HL-60 (cell line): ENCODE measurements around the gene PEX13.

Experiments
- DNase-seq, 2 experiments: peaks; one replicate each; pipeline ENCODE4 v3.0.0-alpha.2; 2010 to 2020; ENCODE audit warnings: low read depth in 1 of 2, low spot score in 1 of 2
- H3K27ac ChIP-seq: fragments of 250-450 bp; sonication (Bioruptor Pico); replicated peaks from 2 replicates; pipeline ENCODE4 v1.5.1; 2020; ENCODE audit warnings: mild to moderate bottlenecking, moderate library complexity
- H3K27me3 ChIP-seq: fragments of 250-450 bp; sonication (Bioruptor Pico); 2 replicates; pipeline ENCODE4 v1.5.1; 2021; ENCODE audit warnings: mild to moderate bottlenecking, moderate library complexity; ENCODE audit not compliant: insufficient read depth, poor library complexity, severe bottlenecking
- H3K4me3 ChIP-seq: replicated peaks from 2 replicates; pipeline ENCODE4 v1.5.1; 2011; ENCODE audit warnings: mild to moderate bottlenecking, control low read depth, low read length; ENCODE audit not compliant: insufficient read depth
- GABPA ChIP-seq: IDR thresholded peaks from 2 replicates; pipeline ENCODE4 v1.6.1; 2012; ENCODE audit warnings: low read depth
- POLR2AphosphoS5 ChIP-seq: IDR thresholded peaks from 2 replicates; pipeline ENCODE4 v1.6.1; 2012; ENCODE audit warnings: low read depth
- SPI1 ChIP-seq: IDR thresholded peaks from 2 replicates; pipeline ENCODE4 v1.6.1; 2012; ENCODE audit warnings: low read depth, mild to moderate bottlenecking, borderline replicate concordance
- TF ChIP-seq, protein P1 (sequence below): IDR thresholded peaks from 2 replicates; pipeline ENCODE4 v1.6.1; 2012; ENCODE audit warnings: low read depth; ENCODE audit not compliant: insufficient replicate concordance
- TF ChIP-seq, protein P2 (sequence below): IDR thresholded peaks from one replicate; pipeline ENCODE4 v1.5.1; 2011; ENCODE audit warnings: low read length, control low read depth, inconsistent platforms; ENCODE audit not compliant: insufficient read depth

PEX13 gene

DNA sequence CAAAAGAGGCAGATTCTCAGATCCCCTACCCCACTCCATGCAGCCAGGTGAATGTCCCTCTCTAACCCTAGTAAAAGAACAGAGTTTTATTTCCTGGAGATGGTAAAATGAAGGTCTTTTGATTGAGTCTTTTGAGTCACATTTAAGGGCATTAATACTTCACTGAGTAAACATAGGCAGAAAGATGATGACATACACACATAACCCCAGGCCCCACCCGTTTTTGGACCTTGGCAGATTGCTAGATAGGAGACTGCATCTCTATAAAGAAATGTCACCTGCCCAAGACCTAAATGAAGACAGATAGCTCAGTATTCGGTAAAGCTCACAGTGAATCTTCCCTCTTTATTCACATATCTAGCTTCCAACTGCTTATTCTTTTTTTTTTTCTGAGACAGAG lies 28.3 kb upstream of the PEX13 start:
- no peak for DNase-seq
- TF ChIP-seq GABPA (no peak), SPI1 (no peak), POLR2AphosphoS5 (no peak)
- TF ChIP-seq, protein P1, sequence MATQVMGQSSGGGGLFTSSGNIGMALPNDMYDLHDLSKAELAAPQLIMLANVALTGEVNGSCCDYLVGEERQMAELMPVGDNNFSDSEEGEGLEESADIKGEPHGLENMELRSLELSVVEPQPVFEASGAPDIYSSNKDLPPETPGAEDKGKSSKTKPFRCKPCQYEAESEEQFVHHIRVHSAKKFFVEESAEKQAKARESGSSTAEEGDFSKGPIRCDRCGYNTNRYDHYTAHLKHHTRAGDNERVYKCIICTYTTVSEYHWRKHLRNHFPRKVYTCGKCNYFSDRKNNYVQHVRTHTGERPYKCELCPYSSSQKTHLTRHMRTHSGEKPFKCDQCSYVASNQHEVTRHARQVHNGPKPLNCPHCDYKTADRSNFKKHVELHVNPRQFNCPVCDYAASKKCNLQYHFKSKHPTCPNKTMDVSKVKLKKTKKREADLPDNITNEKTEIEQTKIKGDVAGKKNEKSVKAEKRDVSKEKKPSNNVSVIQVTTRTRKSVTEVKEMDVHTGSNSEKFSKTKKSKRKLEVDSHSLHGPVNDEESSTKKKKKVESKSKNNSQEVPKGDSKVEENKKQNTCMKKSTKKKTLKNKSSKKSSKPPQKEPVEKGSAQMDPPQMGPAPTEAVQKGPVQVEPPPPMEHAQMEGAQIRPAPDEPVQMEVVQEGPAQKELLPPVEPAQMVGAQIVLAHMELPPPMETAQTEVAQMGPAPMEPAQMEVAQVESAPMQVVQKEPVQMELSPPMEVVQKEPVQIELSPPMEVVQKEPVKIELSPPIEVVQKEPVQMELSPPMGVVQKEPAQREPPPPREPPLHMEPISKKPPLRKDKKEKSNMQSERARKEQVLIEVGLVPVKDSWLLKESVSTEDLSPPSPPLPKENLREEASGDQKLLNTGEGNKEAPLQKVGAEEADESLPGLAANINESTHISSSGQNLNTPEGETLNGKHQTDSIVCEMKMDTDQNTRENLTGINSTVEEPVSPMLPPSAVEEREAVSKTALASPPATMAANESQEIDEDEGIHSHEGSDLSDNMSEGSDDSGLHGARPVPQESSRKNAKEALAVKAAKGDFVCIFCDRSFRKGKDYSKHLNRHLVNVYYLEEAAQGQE = no peak
- TF ChIP-seq, protein P2, sequence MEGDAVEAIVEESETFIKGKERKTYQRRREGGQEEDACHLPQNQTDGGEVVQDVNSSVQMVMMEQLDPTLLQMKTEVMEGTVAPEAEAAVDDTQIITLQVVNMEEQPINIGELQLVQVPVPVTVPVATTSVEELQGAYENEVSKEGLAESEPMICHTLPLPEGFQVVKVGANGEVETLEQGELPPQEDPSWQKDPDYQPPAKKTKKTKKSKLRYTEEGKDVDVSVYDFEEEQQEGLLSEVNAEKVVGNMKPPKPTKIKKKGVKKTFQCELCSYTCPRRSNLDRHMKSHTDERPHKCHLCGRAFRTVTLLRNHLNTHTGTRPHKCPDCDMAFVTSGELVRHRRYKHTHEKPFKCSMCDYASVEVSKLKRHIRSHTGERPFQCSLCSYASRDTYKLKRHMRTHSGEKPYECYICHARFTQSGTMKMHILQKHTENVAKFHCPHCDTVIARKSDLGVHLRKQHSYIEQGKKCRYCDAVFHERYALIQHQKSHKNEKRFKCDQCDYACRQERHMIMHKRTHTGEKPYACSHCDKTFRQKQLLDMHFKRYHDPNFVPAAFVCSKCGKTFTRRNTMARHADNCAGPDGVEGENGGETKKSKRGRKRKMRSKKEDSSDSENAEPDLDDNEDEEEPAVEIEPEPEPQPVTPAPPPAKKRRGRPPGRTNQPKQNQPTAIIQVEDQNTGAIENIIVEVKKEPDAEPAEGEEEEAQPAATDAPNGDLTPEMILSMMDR = no peak

DNA sequence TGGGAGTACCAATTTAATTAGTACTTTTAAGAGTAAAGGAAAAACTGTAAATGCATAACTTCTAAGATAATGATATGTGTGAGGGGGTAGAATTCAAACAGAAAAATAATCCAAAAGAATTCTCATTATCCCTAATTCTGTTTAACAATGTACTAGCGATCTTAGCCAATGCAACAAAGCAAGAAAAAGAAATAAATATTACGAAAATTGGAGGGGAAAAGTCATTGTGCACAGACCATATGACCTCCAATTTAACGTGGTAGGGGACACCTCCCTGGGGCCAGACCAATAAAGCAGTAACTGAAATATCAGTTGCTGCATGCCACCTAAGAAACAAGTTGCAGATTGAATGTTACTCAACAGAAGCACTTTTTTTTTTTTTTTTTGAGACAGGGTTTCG lies 25.9 kb upstream of the PEX13 start:
- DNase-seq = no peak
- no peaks in the 10 kb centered on the region for H3K27me3 ChIP-seq
- no peak overlapping the region for H3K27ac ChIP-seq
- no peak overlapping the region for H3K4me3 ChIP-seq
- TF ChIP-seq, protein P2 = no peak

More for the DNA sequence above, 28.3 kb upstream of the PEX13 start:
- Histone ChIP-seq H3K27me3 (no peaks in the 10 kb centered on the region), H3K27ac (no peak overlapping the region), H3K4me3 (no peak overlapping the region)

DNA sequence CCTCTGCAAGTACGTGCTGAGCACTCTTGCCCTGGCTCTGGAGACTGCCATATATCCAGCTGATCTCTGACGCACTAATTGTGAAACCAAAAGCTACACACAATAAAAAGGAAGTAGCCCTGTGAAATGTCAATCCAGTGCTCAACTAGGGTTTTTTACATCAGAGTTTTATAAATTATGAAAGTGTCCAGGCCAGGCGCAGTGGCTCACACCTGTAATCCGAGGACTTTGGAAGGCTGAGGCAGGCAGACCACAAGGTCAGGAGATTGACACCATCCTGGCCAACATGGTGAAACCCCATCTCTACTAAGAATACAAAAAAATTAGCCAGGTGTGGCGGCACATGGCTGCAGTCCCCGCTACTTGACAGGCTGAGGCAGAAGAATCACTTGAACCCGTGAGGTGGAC lies 24.5 kb upstream of the PEX13 start:
- DNase-seq = peak; percentile 82 to 90
- peak; percentile 58; the same call in 1 of the 2 replicates for TF ChIP-seq SPI1
- TF ChIP-seq, protein P1 = no peak
- TF ChIP-seq, protein P2 = no peak
- H3K4me3 ChIP-seq = no peak overlapping the region
- no peaks in the 10 kb centered on the region for H3K27me3 ChIP-seq
- H3K27ac ChIP-seq = no peak overlapping the region

DNA sequence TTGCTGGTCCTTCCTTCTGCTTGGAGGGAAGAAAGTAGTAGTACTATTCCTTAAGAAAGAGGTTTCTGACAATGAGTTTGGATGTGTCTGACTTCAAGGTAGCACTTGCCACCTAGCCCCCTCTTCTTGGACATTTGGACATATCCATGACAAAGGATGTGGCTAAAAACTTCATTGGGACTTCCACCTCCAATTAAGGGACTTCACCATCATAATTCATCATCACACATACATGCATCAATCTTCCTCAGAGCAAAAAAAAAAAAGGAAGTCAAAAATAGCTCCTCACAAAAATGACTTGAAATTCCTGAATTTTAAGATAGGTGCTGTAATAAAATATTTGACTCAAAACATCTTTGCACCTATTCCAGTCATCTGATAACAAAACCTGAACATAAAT lies 23.4 kb upstream of the PEX13 start:
- H3K27me3 ChIP-seq = no peaks in the 10 kb centered on the region
- no peak for DNase-seq
- TF ChIP-seq GABPA (no peak), POLR2AphosphoS5 (no peak), SPI1 (no peak)
- TF ChIP-seq, protein P2 = no peak
- TF ChIP-seq, protein P1 = no peak
- no peak overlapping the region for H3K27ac ChIP-seq
- H3K4me3 ChIP-seq = no peak overlapping the region
